Immature natural killer cell (primary cell): Measurements from ENCODE around the gene SLC7A1. TPM values are rescaled to one million over a fixed set of nuclear protein-coding genes. Genes with fewer than 3 reads are reported as not detected.
A peak's percentile ranks its signal among the peaks of the same experiment; 100 is the strongest.
"Not testable (repeated sequence)": the region's sequence is repeated elsewhere in the genome, so short reads cannot be mapped to it uniquely, and the experiment has no call there.

Experiments used
- DNase-seq, 3 donors: peaks; one replicate each; pipeline ENCODE4 v3.0.0; 2022; ENCODE audit warnings: mixed read lengths in 1 of 3
- H3K27ac Mint-ChIP-seq, 6 donors: one replicate each; pipeline ENCODE4 v1.8.0; 2020; ENCODE audit warnings: mixed read lengths in 6 of 6, mild to moderate bottlenecking in 5 of 6, inconsistent platforms in 4 of 6, moderate library complexity in 3 of 6
- H3K27me3 Mint-ChIP-seq, 3 donors: one replicate each; pipeline ENCODE4 v1.8.0; 2020 to 2021; ENCODE audit warnings: low read depth in 3 of 3, mild to moderate bottlenecking in 3 of 3, mixed read lengths in 3 of 3, moderate library complexity in 3 of 3, inconsistent platforms in 1 of 3
- H3K36me3 Mint-ChIP-seq, 3 donors: one replicate each; pipeline ENCODE4 v1.8.0; 2020; ENCODE audit warnings: mixed read lengths in 3 of 3, inconsistent platforms in 2 of 3, mild to moderate bottlenecking in 2 of 3
- H3K4me1 Mint-ChIP-seq, 2 donors: one replicate each; pipeline ENCODE4 v1.8.0; 2020; ENCODE audit warnings: inconsistent platforms in 2 of 2, mild to moderate bottlenecking in 2 of 2, mixed read lengths in 2 of 2, moderate library complexity in 1 of 2
- H3K4me3 Mint-ChIP-seq, 5 donors: one replicate each; pipeline ENCODE4 v1.8.0; 2020; ENCODE audit warnings: mild to moderate bottlenecking in 5 of 5, mixed read lengths in 5 of 5, inconsistent platforms in 3 of 5, moderate library complexity in 3 of 5
- H3K9me3 Mint-ChIP-seq, 6 donors: one replicate each; pipeline ENCODE4 v1.8.0; 2020; ENCODE audit warnings: mild to moderate bottlenecking in 6 of 6, mixed read lengths in 6 of 6, inconsistent platforms in 4 of 6, moderate library complexity in 3 of 6
- polyA plus RNA-seq, 3 donors: library from polyadenylated mRNA; unstranded; fragments of 300-500 nt; fragmentation: Illumina TruSeq; gene quantifications; one replicate each; pipeline ENCODE4 v1.2.3, GENCODE V29; 2021

SLC7A1 gene
- 1 to 10 TPM; 1.2 to 2.0 (median 1.9) TPM for polyA plus RNA-seq

GRCh38 chr13:29595380-29596063, at the start of gene SLC7A1:
TSS of gene SLC7A1 (minus strand) at chr13:29595688. CDS start at chr13:29536188, 59,500 bp downstream.
- peak within 1 kb of the TSS; percentile 66 to 87 (median 82) for H3K27ac Mint-ChIP-seq
- no peaks in the 10 kb centered on the region for H3K9me3 Mint-ChIP-seq
- H3K4me1 Mint-ChIP-seq: peaks cover 22 to 28% of the 10 kb centered on the region in 2 donors
- H3K36me3 Mint-ChIP-seq: no peaks in the 10 kb centered on the region
- DNase-seq: peak; percentile 85 to 88 (median 87)
- peak within 1 kb of the TSS; percentile 84 to 89 (median 87) for H3K4me3 Mint-ChIP-seq
- peaks cover 4 to 13% (median 7%) of the 10 kb centered on the region in 3 donors for H3K27me3 Mint-ChIP-seq

- Mint-ChIP-seq H3K9me3 (peaks cover 0 to 5% (median 0%) of the 10 kb centered on the region in 6 donors), H3K4me3 (no peak overlapping the region), H3K36me3 (no peaks in the 10 kb centered on the region), H3K27ac (no peak overlapping the region), H3K4me1 (no peaks in the 10 kb centered on the region), H3K27me3 (peaks cover 2 to 10% (median 7%) of the 10 kb centered on the region in 3 donors)
- DNase-seq: no peak
Observed at GRCh38 chr13:29640665-29641064, 45.2 kb upstream of the SLC7A1 start.

- H3K4me3 Mint-ChIP-seq, H3K9me3 Mint-ChIP-seq, H3K36me3 Mint-ChIP-seq, H3K27ac Mint-ChIP-seq, DNase-seq, H3K4me1 Mint-ChIP-seq: not testable (repeated sequence)
- peaks cover 4 to 27% (median 13%) of the 10 kb centered on the region in 3 donors for H3K27me3 Mint-ChIP-seq
Observed at GRCh38 chr13:29636831-29637230, 41.3 kb upstream of the SLC7A1 start.

- Mint-ChIP-seq H3K4me1 (no peaks in the 10 kb centered on the region), H3K9me3 (peaks cover 0 to 12% (median 0%) of the 10 kb centered on the region in 6 donors), H3K4me3 (no peak overlapping the region), H3K27me3 (peaks cover 6 to 14% (median 12%) of the 10 kb centered on the region in 3 donors), H3K36me3 (no peaks in the 10 kb centered on the region), H3K27ac (no peak overlapping the region)
- no peak for DNase-seq
Observed at GRCh38 chr13:29624997-29625396, 29.5 kb upstream of the SLC7A1 start.

GRCh38 chr13:29621841-29622240, 26.4 kb upstream of the SLC7A1 start:
- Mint-ChIP-seq H3K4me3 (no peak overlapping the region), H3K4me1 (no peaks in the 10 kb centered on the region), H3K36me3 (no peaks in the 10 kb centered on the region), H3K9me3 (peaks cover 0 to 10% (median 2%) of the 10 kb centered on the region in 6 donors), H3K27ac (no peak overlapping the region), H3K27me3 (peaks cover 5 to 25% (median 8%) of the 10 kb centered on the region in 3 donors)
- DNase-seq: no peak

GRCh38 chr13:29621051-29621800, 25.7 kb upstream of the SLC7A1 start:
- DNase-seq: no peak
- H3K27me3 Mint-ChIP-seq: peaks cover 5 to 29% (median 7%) of the 10 kb centered on the region in 3 donors
- H3K9me3 Mint-ChIP-seq: peaks cover 0 to 10% (median 2%) of the 10 kb centered on the region in 6 donors
- no peak overlapping the region for H3K4me3 Mint-ChIP-seq
- H3K4me1 Mint-ChIP-seq: no peaks in the 10 kb centered on the region
- H3K27ac Mint-ChIP-seq: no peak overlapping the region
- no peaks in the 10 kb centered on the region for H3K36me3 Mint-ChIP-seq

DNA sequence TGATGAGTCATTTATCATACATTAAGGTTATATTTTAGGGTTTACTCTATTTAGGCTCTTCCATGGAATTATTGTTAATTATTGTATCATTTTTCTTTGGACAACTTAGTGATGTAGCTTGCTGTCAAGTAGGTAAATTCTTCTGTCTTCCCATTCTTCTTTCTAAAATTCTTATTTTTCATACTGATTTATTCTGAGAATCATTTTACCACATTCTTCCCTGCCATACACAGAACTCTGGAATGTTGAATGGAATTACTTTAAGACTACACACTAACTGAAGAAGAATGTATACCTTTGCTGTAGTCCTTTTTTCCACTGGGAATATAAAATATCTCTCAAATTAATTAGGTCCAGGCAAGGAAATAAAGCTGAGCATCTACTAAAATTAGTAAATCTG, 24.5 kb upstream of the SLC7A1 start:
- H3K4me3 Mint-ChIP-seq: no peak overlapping the region
- peaks cover 0 to 10% (median 5%) of the 10 kb centered on the region in 6 donors for H3K9me3 Mint-ChIP-seq
- H3K4me1 Mint-ChIP-seq: no peaks in the 10 kb centered on the region
- H3K27ac Mint-ChIP-seq: no peak overlapping the region
- DNase-seq: no peak
- H3K27me3 Mint-ChIP-seq: peaks cover 2 to 35% (median 5%) of the 10 kb centered on the region in 3 donors
- no peaks in the 10 kb centered on the region for H3K36me3 Mint-ChIP-seq

- Mint-ChIP-seq H3K36me3 (no peaks in the 10 kb centered on the region), H3K27me3 (peaks cover 7 to 25% (median 10%) of the 10 kb centered on the region in 3 donors), H3K4me3 (no peak overlapping the region), H3K27ac (no peak overlapping the region), H3K4me1 (no peaks in the 10 kb centered on the region), H3K9me3 (peaks cover 0 to 7% (median 1%) of the 10 kb centered on the region in 6 donors)
- DNase-seq: no peak
Observed at GRCh38 chr13:29613101-29613500, 17.6 kb upstream of the SLC7A1 start.

GRCh38 chr13:29607465-29607864, 12.0 kb upstream of the SLC7A1 start:
- Mint-ChIP-seq H3K27ac (no peak overlapping the region), H3K4me3 (no peak overlapping the region), H3K4me1 (no peaks in the 10 kb centered on the region), H3K27me3 (peaks cover 2 to 10% (median 3%) of the 10 kb centered on the region in 3 donors), H3K9me3 (no peaks in the 10 kb centered on the region), H3K36me3 (no peaks in the 10 kb centered on the region)
- DNase-seq: no peak

- peaks cover 2 to 9% (median 3%) of the 10 kb centered on the region in 3 donors for H3K27me3 Mint-ChIP-seq
- H3K36me3 Mint-ChIP-seq: no peaks in the 10 kb centered on the region
- H3K27ac Mint-ChIP-seq: no peak overlapping the region
- no peaks in the 10 kb centered on the region for H3K4me1 Mint-ChIP-seq
- no peaks in the 10 kb centered on the region for H3K9me3 Mint-ChIP-seq
- H3K4me3 Mint-ChIP-seq: no peak overlapping the region
- DNase-seq: no peak
Observed at GRCh38 chr13:29605860-29606526, 10.5 kb upstream of the SLC7A1 start.

DNA sequence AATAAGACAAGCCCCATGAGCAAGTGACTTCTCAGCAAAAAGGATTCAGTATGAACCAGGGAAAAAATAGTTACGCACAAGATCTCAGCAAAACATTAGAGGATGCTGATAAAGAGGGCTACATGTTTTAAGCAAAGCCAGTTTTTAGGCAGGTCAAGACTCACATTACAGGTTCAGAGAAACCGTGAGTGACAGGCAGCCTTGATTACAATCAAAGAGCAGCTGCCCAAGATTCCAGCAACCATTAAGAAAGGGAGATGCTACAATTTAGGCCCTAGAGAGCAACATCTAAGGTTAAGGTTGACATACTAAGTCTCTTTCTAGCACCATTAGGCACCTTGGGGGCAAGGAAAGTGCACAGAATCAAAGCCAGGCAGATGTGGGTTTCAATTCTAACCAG, 2.8 kb upstream of the SLC7A1 start:
- no peak overlapping the region for H3K27ac Mint-ChIP-seq
- peaks cover 20 to 23% of the 10 kb centered on the region in 2 donors for H3K4me1 Mint-ChIP-seq
- no peaks in the 10 kb centered on the region for H3K9me3 Mint-ChIP-seq

DNA sequence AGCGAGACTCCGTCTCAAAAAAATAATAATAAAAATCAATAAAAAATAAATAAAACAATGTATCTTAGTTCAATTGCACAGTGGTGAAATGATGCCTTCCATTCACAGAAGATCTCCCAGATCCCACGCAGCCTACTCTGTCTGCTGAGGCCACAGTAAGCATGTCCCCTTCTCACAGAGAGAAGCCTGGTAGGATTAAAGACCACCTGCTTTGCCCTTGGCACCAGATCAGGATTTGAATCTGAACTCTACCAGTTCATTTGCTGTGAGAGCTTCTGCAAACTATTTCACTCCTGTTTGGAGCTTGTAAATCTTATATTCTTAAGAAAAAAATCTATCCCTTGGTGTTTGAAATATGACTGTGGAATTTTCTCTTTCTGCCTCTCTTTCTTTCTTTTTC, 2.2 kb upstream of the SLC7A1 start:
- Mint-ChIP-seq H3K36me3 (no peaks in the 10 kb centered on the region), H3K27me3 (peaks cover 4 to 13% (median 7%) of the 10 kb centered on the region in 3 donors), H3K27ac (peak overlapping the region in 1 of 6 donors; percentile 46), H3K9me3 (no peaks in the 10 kb centered on the region), H3K4me1 (peaks cover 20 to 26% of the 10 kb centered on the region in 2 donors), H3K4me3 (no peak overlapping the region)
- no peak for DNase-seq

More for the DNA sequence above, 2.8 kb upstream of the SLC7A1 start:
- Mint-ChIP-seq H3K36me3 (no peaks in the 10 kb centered on the region), H3K27me3 (peaks cover 4 to 13% (median 7%) of the 10 kb centered on the region in 3 donors), H3K4me3 (no peak overlapping the region)
- no peak for DNase-seq

DNA sequence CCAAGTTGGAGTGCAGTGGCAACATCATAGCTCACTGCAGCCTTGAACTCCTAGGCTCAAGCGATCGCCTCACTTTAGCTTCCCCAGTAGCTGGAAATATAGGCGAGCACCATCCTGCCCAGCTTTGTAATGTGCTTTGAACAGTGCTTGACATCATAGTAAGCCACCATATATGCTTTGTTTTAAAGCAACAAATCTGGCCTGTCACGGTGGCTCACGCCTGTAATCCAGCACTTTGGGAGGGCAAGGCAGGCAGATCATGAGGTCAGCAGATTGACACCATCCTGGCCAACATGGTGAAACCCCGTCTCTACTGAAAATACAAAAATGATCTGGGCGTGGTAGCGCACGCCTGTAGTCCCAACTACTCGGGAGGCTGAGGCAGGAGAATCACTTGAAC, 1.8 kb upstream of the SLC7A1 start:
- no peaks in the 10 kb centered on the region for H3K36me3 Mint-ChIP-seq
- peak overlapping the region in 3 of 5 donors; percentile 39 to 84 (median 83) for H3K4me3 Mint-ChIP-seq
- H3K4me1 Mint-ChIP-seq: peaks cover 22 to 26% of the 10 kb centered on the region in 2 donors
- DNase-seq: no peak
- peaks cover 4 to 13% (median 7%) of the 10 kb centered on the region in 3 donors for H3K27me3 Mint-ChIP-seq
- no peak overlapping the region for H3K27ac Mint-ChIP-seq
- no peaks in the 10 kb centered on the region for H3K9me3 Mint-ChIP-seq

DNA sequence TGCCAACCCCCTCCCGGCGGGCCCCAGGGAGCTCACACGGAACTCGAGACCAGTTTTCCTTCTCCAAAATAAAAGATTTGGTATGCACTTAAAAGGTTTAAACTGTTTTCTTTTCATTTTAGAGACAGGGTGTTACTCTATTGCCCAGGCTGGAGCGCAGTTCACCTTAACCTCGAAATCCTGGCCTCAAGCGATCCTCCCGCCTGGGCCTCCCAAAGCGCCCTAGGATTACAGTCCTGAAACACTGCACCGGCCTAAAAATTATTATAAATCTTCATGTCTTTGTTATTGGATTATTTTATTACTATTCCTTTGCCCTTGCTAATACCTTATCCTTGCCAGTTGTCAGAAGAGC, 553 bp upstream of the SLC7A1 start:
- peaks cover 4 to 13% (median 7%) of the 10 kb centered on the region in 3 donors for H3K27me3 Mint-ChIP-seq
- H3K36me3 Mint-ChIP-seq: no peaks in the 10 kb centered on the region
- no peak for DNase-seq
- H3K27ac Mint-ChIP-seq: peak overlapping the region; percentile 41 to 87 (median 80)
- no peaks in the 10 kb centered on the region for H3K9me3 Mint-ChIP-seq
- H3K4me1 Mint-ChIP-seq: peaks cover 22 to 26% of the 10 kb centered on the region in 2 donors
- H3K4me3 Mint-ChIP-seq: peak overlapping the region; percentile 78 to 87 (median 84)
